DMS153 (cell line): Measurements from ENCODE around the gene EPC2.
"Not testable (repeated sequence)": the region's sequence is repeated elsewhere in the genome, so short reads cannot be mapped to it uniquely, and the experiment has no call there.

Experiments used
- DNase-seq: peaks from one replicate; lab custom pipeline; 2025; lab: John Stamatoyannopoulos, UW

The EPC2 gene

GRCh38 chr2:148721991-148722777 is 77.6 kb downstream of the EPC2 start:
- no peak for DNase-seq

GRCh38 chr2:148725564-148725963 is 81.0 kb downstream of the EPC2 start:
- no peak for DNase-seq

GRCh38 chr2:148726228-148726627 is 81.7 kb downstream of the EPC2 start:
- no peak for DNase-seq

- no peak for DNase-seq
These were observed 85.5 kb downstream of the EPC2 start for GRCh38 chr2:148730085-148730484.

- no peak for DNase-seq
These were observed 93.2 kb downstream of the EPC2 start for GRCh38 chr2:148737742-148738141.

- DNase-seq, result no peak
These were observed 95.0 kb downstream of the EPC2 start for GRCh38 chr2:148739454-148740105.

- DNase-seq, result no peak
These were observed 97.8 kb downstream of the EPC2 start for GRCh38 chr2:148742373-148742772.

GRCh38 chr2:148745151-148745851 is 100.8 kb downstream of the EPC2 start:
- DNase-seq, result no peak

- DNase-seq, result no peak
These were observed 102.4 kb downstream of the EPC2 start for GRCh38 chr2:148746973-148747372.

GRCh38 chr2:148751907-148752306 is 107.4 kb downstream of the EPC2 start:
- no peak for DNase-seq

GRCh38 chr2:148752977-148753376 is 108.4 kb downstream of the EPC2 start:
- no peak for DNase-seq

GRCh38 chr2:148754864-148755263 is 110.3 kb downstream of the EPC2 start:
- no peak for DNase-seq

- DNase-seq, result no peak
These were observed 111.9 kb downstream of the EPC2 start for GRCh38 chr2:148756292-148756975.

GRCh38 chr2:148764815-148765214 is 120.3 kb downstream of the EPC2 start:
- DNase-seq, result no peak

- DNase-seq, result no peak
These were observed 125.5 kb downstream of the EPC2 start for GRCh38 chr2:148770047-148770446.

GRCh38 chr2:148781544-148781943 is 137.0 kb downstream of the EPC2 start:
- DNase-seq, result no peak

- DNase-seq, result no peak
These were observed 144.5 kb downstream of the EPC2 start for GRCh38 chr2:148789059-148789458.

- DNase-seq, result not testable (repeated sequence)
These were observed 145.6 kb downstream of the EPC2 start for GRCh38 chr2:148790172-148790571.

GRCh38 chr2:148794558-148794957 is 150.0 kb downstream of the EPC2 start:
- DNase-seq, result no peak

- no peak for DNase-seq
These were observed 152.4 kb downstream of the EPC2 start for GRCh38 chr2:148796735-148797512.

GRCh38 chr2:148802448-148803220 is 158.1 kb downstream of the EPC2 start:
- no peak for DNase-seq
